Limb (tissue), 2 donors: ENCODE results near the gene MAD1L1.

Experiments
- DNase-seq, 2 donors: peaks; one replicate each; pipeline ENCODE4 v3.0.0-alpha.2; 2016; ENCODE audit errors: extremely low spot score in 2 of 2

Gene MAD1L1

DNA sequence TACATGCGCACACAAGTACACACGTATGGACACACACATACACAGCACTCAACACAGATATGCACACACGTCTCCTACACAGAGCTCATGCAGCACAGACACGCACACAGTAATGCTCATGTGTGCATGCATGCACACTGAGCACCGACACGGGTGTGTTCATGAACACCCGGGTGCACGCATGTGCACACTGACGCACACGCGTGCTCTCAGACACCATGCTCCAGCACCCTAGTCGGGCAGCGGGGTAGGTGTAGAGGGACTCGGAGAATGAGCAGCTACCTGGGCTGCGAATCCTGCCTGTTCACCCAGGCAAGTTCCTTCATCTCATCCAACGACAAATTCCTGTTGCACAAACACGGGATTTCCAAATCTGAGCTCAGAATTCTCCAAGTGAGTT lies 184.7 kb downstream of the MAD1L1 start:
- peak in 1 of 2 donors; percentile 17 for DNase-seq

DNA sequence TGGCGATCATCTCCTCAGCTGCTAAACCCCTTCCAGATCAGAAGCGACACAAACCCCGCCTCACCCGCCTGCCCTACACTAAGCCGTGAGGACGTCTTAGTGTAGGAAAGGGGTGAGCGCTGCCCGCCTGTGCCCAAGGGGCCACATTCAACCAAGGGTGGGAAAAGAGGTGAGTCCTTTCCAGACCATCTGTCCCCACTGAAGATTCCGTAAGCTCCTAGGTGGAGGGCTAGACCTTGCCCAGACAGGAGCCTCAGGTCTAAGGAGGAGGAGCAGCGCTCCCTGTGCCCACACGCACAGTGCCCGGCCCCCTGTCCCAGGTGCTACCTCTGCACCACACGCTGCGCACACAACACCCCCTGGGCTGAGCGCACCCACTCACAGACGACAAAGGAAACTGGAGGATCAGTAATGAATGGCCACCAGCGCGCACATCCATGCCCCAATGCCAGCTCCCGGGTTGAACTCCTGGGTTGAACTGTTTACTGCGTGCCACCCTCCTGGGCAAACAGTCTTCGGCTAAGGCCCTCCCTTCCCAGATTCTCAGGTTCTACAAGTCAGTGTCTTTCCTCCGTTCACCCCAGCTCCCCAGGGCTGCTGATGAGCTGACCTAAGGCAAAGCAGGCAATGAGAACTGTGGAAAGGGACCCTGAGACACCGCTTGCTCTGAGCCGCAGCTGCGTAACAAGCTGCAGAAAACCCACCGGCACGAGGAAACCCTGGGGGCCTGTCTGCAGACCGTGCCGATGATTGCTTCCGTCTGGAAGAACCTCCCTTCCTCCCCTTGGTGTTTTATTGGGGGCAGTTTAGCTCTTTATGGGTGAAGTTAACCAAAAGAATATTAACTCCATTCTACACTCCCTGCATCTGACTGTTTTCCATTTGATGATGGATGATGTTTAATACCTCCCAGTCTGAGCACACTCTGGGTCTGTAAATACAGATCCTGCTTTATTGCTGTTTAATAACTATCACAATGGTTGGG lies 185.9 kb downstream of the MAD1L1 start:
- DNase-seq, result peak; percentile 4 to 57

DNA sequence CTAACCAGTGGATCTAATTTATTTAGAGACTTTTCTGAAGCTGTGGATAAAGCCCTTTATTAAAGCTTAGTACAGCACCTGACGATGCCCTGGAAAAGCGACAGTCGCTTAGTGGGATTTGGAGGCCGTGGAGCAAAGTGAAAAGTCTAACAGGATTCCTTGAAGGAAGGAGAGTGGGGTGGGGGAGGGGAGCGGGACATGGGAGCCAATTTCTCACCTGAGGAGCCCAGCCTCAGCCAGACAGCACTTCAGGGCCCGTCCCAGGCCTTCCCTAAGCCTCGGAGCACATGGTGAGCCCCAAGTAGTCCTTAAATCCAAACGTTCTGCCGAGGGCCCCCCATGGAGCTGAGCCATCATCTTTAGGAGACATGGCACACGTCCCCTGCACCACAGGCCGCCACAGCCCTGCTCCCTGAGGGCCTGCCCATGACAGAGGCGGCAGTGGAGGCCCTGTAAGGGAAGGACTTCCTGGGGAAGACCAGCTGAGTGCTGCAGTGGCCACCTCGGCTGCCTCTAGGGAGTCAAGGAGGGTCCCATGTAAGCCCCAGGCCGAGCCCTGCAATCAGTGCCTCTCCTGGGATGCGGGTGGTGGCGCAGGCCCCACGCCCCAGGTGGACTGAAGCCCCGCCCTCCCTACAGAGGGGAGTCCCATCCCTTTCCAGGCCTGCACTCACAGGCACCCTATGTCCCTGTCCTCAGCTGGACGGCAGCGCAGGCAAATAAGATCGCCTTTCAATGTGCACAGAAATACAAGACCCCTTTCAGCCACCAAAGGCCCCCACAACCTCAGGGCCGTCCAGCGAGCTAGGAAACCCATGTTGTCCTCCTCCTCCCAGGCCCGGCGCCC lies 187.0 kb downstream of the MAD1L1 start:
- DNase-seq, result peak in 1 of 2 donors; percentile 21

DNA sequence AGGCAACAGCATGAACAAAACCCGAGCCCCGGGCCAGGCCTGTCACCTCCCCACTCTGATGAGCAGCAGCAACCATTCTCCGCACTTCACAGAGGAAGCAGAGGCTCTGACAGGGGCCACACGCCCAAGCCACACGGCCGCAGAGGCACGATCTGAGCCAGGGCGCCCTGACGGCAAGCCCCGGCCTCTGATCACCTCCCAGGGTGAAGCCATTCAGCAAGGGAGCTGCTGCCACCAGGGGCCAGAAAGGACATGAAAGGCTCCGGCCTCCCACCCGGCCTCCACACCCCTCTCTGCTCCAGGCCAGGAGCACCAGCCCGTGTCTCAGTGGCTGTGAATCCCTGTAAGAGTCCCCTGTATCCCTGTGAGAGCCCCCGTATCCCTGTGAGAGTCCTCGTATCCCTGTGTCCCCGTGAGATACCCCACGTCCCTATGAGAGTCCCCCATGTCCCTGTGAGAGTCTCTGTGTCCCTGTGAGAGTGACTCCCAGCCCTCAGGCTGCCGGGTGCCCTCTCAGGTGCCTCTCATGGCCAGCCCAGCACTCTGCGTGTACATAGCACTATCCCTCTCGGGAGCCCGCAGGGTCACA lies 187.8 kb downstream of the MAD1L1 start:
- peak in 1 of 2 donors; percentile 23 for DNase-seq

DNA sequence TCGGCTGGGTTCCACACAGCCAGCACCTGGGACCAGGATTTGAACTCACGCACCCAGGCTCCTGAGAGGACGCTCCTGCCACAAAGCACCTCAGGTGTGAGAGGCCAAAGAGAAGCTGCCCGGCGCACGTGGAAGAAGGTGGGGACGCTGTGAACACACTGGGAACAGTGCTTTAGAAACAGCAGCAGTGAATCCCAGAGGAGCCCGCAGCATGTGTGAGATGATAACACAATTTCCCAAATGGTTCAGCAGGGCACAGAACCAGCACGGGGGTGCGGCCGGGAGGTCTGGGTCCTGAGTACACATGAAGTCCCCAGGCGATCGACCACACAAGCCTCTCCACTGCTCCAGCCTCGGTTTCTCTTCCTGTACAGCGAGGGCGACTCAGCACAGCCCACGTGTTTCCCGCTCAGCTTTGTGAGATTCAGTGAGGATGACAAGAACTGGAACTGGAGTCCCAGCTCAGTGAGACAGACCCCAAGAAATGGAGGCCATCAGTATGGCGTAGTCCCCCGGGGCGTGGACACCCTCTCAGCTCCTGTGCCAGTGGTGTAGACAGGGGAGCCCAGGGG lies 188.3 kb downstream of the MAD1L1 start:
- DNase-seq, result peak in 1 of 2 donors; percentile 9

DNA sequence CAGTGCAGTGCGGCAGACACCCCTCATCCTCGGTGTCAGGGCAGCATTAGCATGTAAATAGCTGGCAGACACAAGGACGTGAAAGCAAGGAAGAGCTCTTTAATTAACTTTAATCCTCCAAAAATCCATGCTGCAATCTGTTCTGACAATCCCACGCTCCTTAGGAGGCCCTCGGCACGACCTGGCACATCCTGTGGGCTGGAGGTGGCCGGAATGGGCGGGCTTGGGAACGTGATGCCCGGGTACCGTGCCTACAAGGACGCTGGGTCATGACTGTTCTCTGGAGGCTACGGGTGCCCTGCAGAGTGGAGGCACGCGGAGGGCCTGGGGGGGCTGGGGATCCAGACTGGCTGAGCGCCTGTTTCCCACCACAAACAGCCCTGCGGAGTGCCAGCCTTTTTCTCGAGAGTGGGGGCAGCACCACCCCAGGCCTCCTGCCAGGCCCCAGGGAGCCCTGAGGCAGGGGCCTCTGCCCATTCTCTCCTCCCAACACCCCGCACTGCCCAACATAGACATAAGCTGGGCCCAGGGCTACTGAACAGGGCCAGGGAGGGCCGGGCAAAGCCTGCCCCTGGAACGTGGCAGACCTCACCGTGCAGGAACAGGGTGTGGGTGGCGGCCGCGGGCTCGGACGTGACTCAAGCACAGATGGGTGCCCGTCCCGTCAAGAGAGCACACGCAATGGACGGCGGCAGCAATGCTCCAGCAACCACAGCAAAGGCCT lies 189.3 kb downstream of the MAD1L1 start:
- peak in 1 of 2 donors; percentile 20 for DNase-seq

DNA sequence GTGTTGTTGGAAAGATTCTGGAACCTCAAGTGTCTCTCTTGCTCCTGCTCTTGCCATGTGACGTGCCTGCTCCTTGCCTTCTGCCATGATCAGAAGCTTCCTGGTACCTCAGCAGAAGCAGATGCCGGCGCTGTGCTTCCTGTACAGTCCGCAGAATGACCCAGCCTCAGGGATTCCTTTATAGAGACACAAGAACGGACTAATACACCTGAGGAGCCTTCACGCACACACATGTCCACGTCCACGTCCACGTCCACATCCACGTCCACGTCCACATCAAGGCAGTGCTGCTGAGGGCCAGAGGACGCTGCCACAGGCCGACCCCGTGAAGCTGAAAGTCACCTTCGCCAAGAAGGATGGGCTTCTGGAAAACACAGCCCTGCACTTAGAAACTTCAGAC lies 190.1 kb downstream of the MAD1L1 start:
- peak in 1 of 2 donors; percentile 9 for DNase-seq

DNA sequence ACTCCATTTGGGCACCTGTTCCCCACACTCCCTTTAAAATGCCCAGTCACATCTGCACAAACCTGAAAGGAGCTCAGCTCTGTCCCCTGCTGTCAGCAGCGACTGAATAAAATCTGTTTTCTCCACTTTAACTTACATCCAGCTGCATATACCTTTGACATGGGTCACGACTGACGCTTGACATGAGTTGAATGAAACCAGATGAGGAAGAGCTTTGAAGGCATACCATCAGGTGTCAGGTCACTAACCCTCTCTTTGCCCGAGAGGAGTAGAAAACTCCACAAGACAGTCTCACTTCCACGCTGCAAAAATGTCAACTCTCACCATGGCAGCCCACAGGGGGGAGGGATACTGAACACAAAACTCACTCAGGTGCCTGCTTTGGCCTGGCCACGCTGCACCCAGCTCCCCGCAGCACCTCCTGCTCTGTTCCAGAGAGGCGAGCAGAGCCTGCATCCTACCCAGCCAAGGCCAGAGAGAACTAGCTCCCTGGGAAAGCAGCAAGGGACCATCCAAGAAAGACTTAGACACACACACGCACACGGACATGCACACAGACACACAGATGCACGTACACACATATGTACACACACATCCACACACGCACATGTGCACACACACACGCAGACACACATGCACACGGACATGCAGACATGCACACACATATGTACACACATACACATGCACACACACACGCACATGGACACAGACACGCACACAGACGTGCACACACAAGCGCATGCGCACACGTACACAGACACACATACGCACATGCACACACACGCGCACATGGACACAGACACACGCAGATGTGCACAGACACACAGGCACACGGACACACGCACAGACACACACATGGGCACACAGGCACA lies 191.0 kb downstream of the MAD1L1 start:
- DNase-seq, result peak in 1 of 2 donors; percentile 11

DNA sequence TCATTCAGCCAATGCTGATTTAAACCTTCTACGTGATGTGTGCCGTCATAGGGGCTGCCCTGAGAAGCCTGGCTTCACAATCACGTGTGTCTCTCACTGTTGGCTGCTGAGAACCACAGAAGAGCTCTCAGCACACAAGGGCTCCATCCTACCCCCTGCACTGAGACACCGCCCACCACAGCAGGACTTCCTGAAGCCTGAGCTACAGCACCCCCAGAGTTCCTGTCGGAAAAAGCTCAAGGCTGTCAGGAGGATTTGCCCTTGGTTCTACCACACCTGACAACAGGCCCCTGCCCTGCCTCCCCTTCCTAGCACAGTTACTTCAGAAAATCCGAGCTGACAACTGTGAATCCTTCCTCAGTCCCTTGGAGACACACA lies 191.9 kb downstream of the MAD1L1 start:
- peak in 1 of 2 donors; percentile 21 for DNase-seq

DNA sequence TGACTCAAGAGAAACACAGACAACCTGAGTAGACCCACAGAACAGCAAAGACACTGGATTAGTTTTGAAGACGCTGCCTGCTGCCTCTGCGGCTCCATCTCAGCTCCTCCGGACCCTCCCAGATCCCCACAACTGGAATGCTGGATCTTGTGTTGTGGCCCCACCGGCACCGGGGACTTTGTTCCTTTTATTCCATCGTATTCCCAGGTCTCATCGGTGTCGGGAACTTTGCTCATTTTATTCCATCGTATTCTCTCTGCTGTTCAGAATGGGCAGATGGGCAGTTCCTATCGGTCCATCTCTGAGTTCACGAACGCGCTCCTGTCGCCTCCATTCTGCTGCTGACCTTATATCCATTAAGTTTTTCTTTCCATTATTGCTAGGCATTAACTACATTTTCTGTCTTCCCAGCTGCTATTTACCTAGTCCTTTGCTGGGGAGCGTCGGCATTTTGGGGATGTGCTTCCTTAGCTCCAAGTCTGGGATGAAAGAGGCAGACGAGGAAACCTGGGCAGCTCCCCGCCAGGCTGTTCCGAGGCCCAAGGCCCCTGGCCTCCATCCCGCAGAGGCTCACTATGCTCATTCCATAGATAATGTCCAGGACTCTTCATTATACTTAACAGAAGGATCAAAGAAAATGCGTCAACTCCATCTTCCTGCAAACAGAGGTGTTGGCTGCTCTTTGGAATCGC lies 192.4 kb downstream of the MAD1L1 start:
- DNase-seq, result peak in 1 of 2 donors; percentile 9

DNA sequence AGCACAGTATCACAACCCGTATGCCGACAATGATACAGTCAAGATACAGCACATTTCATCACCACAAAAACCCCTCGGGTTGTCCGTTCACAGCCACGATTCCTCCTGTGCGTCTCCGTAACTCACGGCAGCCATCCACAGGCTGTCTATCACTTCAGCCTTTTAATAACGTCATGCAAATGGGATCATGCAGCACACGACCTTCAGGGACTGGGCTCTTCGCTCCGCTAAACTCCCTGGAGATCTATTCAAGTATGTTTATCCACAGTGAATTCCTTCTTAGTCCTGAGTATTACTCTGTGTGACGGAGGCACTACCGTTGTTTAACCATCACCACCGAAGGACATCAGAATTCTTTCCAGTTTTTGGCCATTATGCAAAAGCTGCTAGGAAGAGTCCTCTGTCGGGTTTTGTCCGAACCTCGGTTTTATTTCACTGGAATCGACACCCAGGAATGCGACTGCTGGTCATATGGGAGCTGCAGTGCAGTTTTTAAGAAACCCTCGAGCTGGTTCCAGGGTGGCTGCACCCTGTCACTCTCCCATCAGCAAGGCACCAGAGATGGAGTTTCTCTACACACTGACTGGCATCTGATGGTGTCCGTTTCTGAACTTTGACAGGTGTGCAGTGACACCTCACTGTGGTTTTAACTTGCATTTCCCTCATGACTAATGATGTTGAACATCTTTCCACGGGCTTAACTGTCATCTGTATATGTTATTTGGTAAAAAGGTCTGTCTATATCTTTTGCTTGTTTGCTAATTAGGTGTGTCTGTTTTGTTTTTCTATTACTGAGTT lies 193.6 kb downstream of the MAD1L1 start:
- peak in 1 of 2 donors; percentile 4 for DNase-seq

DNA sequence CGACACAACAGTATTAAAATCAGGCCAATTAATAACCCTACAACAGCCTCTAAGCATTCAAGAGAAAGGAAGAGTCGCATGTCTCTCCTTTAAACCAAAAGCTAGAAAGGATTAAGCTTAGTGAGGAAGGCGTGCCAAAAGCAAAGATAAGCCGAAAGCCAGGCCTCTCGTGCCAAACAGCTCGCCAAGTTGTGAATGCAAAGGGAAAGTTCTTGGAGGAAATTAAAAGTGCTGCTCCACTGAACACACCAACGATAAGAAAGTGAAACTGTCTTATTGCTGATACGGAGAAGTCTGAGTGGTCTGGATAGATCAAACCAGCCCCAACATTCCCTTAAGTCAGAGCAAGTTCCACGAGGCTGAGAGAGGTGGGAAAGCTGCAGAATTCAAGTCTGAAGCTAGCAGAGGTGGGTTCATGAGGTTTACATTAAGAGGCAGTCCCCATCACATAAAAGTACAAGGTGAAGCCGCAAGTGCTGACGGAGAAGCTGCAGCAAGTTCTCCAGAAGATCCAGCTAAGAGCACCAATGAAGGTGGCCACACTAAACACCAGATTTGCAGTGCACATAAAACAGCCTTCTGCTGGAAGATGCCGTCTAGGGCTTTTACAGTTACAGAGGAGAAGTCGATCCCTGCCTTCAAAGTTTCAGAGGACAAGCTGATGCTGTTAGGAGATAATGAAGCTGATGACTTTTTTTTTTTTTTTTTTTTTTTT lies 194.8 kb downstream of the MAD1L1 start:
- DNase-seq, result peak in 1 of 2 donors; percentile 9

DNA sequence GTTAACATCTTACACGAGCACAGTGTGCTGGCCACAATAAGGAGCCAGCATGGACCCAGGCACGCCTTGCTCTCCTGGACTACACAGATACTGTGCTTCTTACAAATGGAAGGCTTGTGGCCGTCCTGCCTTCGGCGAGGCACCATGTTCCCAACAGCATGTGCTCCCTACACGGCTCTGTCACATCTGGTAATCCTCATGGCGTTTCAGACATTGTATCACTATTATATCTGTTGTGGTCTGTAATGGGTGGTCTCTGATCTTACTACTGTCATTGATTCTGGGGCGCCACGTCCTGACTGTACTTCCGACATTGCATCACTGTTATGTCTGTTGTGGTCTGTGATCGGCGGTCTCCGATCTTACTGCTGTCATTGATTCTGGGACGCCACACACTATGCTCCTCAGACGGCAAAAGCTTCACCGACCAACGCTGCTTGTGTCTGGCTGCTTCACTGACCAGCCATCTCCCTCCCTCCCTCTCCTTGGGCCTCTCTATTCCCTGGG lies 195.4 kb downstream of the MAD1L1 start:
- peak in 1 of 2 donors; percentile 19 for DNase-seq

DNA sequence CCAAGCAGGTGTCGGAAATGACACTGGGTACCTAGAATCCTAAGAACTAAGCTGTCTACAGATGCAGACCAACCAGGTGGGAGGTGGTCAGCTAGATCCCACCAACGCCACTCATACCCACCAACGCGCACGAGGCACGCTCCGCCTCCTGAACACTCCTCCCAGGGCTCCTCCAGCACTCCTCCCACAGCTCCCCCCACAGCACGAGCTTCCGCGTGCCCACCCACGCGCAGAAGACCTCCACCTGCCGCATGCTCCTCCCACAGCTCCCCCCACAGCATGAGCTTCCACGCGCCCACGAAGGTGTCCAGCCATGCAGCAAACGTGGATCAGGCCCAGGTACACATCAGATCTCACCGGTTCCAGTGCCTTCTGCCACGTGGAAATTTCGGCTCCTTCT lies 196.0 kb downstream of the MAD1L1 start:
- DNase-seq, result peak in 1 of 2 donors; percentile 17

DNA sequence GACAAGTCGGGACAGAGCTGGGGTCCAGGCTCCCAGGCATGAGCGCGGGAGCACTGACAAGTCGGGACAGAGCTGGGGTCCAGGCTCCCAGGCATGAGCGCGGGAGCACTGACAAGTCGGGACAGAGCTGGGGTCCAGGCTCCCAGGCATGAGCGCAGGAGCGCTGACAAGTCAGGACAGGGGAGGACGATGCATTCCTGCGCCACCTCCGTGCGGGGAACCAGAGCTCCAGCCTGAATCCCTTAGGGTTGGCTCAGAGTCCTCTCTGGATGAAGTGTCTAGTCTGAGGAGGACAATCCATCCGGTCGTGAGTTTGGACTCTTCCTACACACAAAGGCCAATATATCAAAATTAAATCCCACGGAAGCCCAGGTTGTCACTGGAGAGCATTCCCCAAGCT lies 196.5 kb downstream of the MAD1L1 start:
- DNase-seq, result peak in 1 of 2 donors; percentile 0

DNA sequence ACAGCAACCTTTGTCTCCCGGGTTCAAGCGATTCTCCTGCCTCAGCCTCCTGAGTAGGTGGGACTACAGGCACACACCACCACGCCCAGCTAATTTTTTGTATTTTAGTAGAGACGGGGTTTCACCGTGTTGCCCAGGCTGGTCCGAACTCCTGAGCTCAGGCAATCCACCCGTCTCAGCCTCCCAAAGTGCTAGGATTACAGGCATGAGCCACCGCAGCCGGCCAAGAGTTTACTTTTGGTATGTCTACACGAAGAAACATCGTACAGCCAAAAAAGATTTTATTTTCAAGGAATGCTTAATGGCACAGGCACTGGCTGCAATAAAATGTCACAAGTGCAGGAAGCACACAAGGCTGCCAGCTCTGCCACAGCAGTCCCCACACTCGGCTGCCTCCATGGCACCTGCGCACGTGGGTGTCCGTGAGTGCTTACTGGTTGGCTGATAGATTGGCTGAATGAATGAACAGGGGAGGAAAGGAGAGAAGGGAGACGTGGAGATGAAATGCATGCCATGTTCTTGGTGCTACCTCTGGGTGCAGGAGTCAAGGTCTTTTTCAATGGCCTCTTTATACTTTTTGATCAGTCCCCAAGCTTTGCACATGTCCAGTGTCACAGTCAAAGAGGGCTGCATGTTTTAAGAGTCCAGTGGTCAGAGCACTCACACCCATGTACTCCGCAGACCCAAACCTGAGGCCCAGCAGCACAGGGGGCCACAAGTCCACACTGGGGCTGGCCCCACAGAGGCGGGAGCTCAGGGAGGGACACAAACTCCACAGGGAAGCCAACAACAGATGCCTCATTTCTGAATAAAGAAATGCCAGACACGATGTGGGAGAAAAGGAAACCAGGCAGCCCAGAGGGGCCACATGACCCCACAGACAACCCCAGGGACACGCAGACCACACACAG lies 198.2 kb downstream of the MAD1L1 start:
- peak in 1 of 2 donors; percentile 17 for DNase-seq
